ENCODE results near the gene SLC6A6. TPM values are rescaled to one million over a fixed set of nuclear protein-coding genes. Genes with fewer than 3 reads are reported as not detected.

Gene SLC6A6
- total and polyA plus RNA-seq, 2 donors from 2014 or later = 7.1 to 64.0 TPM

- Histone ChIP-seq H3K4me3 (ENCODE audit: low read length in 3 of 3) (no peak overlapping the region), H3K27me3 (ENCODE audit: control insufficient read depth, insufficient read depth, low read length) (no peaks in the 10 kb centered on the region), H3K27ac (ENCODE audit: low read depth in 2 of 2, low read length in 2 of 2) (no peak overlapping the region), H3K4me1 (ENCODE audit: control insufficient read depth in 2 of 3, insufficient read depth in 2 of 3, low read depth in 1 of 3, low read length in 3 of 3) (peaks cover 0 to 2% (median 0%) of the 10 kb centered on the region in 3 donors), H3K9ac (ENCODE audit: low read length in 3 of 3) (no peak overlapping the region), H3K9me3 (ENCODE audit: control insufficient read depth in 2 of 3, insufficient read depth in 1 of 3, low read length in 3 of 3) (no peaks in the 10 kb centered on the region), H3K36me3 (ENCODE audit: control insufficient read depth in 2 of 3, insufficient read depth in 3 of 3, low read length in 3 of 3) (peaks cover 11 to 40% (median 34%) of the 10 kb centered on the region in 3 donors)
- intact Hi-C loops (cut with DNase I) = no loop called here
- TF ChIP-seq CTCF (IDR thresholded peaks at IDR 0.05; ENCODE audit: borderline replicate concordance, extremely low read depth, insufficient read depth) = no peak
- FAIRE-seq (no peak), DNase-seq (no peak)
Observed at GRCh38 chr3:14445773-14446172, 43.4 kb downstream of the SLC6A6 start.

- H3K27me3 ChIP-seq (ENCODE audit: control insufficient read depth, insufficient read depth, low read length) = no peaks in the 10 kb centered on the region
- H3K4me3 ChIP-seq (ENCODE audit: low read length in 3 of 3) = no peak overlapping the region
- no peak overlapping the region for H3K9ac ChIP-seq (ENCODE audit: low read length in 3 of 3)
- H3K27ac ChIP-seq (ENCODE audit: low read depth in 2 of 2, low read length in 2 of 2) = no peak overlapping the region
- peaks cover 0 to 4% (median 4%) of the 10 kb centered on the region in 3 donors for H3K4me1 ChIP-seq (ENCODE audit: control insufficient read depth in 2 of 3, insufficient read depth in 2 of 3, low read depth in 1 of 3, low read length in 3 of 3)
- no peak for FAIRE-seq
- no peak for TF ChIP-seq CTCF (IDR thresholded peaks at IDR 0.05; ENCODE audit: borderline replicate concordance, extremely low read depth, insufficient read depth)
- no peaks in the 10 kb centered on the region for H3K9me3 ChIP-seq (ENCODE audit: control insufficient read depth in 2 of 3, insufficient read depth in 1 of 3, low read length in 3 of 3)
- DNase-seq = no peak
- intact Hi-C loops (cut with DNase I) = no loop called here
- peaks cover 15 to 40% (median 36%) of the 10 kb centered on the region in 3 donors for H3K36me3 ChIP-seq (ENCODE audit: control insufficient read depth in 2 of 3, insufficient read depth in 3 of 3, low read length in 3 of 3)
Observed at GRCh38 chr3:14446988-14447570, 44.7 kb downstream of the SLC6A6 start.

GRCh38 chr3:14448063-14448462 is 45.7 kb downstream of the SLC6A6 start:
- peaks cover 0 to 11% (median 9%) of the 10 kb centered on the region in 3 donors for H3K4me1 ChIP-seq (ENCODE audit: control insufficient read depth in 2 of 3, insufficient read depth in 2 of 3, low read depth in 1 of 3, low read length in 3 of 3)
- intact Hi-C loops (cut with DNase I) = no loop called here
- no peaks in the 10 kb centered on the region for H3K27me3 ChIP-seq (ENCODE audit: control insufficient read depth, insufficient read depth, low read length)
- no peak overlapping the region for H3K4me3 ChIP-seq (ENCODE audit: low read length in 3 of 3)
- DNase-seq (no peak), FAIRE-seq (no peak)
- H3K36me3 ChIP-seq (ENCODE audit: control insufficient read depth in 2 of 3, insufficient read depth in 3 of 3, low read length in 3 of 3) = peaks cover 15 to 40% (median 36%) of the 10 kb centered on the region in 3 donors
- H3K9me3 ChIP-seq (ENCODE audit: control insufficient read depth in 2 of 3, insufficient read depth in 1 of 3, low read length in 3 of 3) = no peaks in the 10 kb centered on the region
- TF ChIP-seq CTCF (IDR thresholded peaks at IDR 0.05; ENCODE audit: borderline replicate concordance, extremely low read depth, insufficient read depth) = no peak
- H3K9ac ChIP-seq (ENCODE audit: low read length in 3 of 3) = no peak overlapping the region
- no peak overlapping the region for H3K27ac ChIP-seq (ENCODE audit: low read depth in 2 of 2, low read length in 2 of 2)

Measured in kidney (tissue), 14 donors.